Activated gamma-delta T cell (primary cell): Measurements from ENCODE around the gene HNMT.
"Not testable (repeated sequence)": the region's sequence is repeated elsewhere in the genome, so short reads cannot be mapped to it uniquely, and the experiment has no call there.

Experiments
- DNase-seq: peaks from one replicate; lab custom pipeline; 2025; lab: John Stamatoyannopoulos, UW

HNMT gene

GRCh38 chr2:137946227-137946626 is 18.0 kb upstream of the HNMT start:
- DNase-seq = no peak

DNA sequence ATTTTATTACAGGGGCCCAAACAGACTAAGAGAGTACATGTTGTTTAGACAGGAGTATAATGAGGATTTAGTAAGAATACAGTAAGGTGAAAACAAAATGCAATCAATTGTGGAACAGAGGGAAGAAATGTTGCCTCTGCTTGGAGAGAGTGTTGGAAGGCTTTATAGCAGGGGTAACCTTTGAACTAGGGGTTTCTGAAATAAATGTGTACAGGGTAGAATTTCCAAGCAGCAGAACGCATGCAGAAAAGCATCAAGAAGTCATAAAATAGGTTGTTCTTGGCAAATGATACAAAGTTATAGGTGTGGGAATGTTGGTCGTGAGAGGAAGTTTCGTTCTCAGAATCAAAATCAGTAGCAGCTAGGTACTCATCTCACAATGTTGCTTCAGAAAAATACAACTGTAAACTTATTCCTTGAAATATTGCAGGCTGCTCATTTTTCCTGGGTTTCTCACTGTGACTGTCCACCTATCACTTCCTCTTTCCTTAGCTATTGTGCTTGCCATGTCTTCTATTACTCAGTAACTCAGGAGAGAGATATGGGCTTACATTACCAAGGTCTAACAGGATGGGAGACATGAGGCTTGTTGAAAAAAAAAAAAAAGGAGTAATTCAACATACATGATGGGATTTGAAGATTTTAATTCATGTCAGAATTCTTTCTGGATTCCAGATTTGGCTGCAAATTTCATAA is 17.1 kb upstream of the HNMT start:
- no peak for DNase-seq

GRCh38 chr2:137947728-137948336 is 16.4 kb upstream of the HNMT start:
- no peak for DNase-seq

DNA sequence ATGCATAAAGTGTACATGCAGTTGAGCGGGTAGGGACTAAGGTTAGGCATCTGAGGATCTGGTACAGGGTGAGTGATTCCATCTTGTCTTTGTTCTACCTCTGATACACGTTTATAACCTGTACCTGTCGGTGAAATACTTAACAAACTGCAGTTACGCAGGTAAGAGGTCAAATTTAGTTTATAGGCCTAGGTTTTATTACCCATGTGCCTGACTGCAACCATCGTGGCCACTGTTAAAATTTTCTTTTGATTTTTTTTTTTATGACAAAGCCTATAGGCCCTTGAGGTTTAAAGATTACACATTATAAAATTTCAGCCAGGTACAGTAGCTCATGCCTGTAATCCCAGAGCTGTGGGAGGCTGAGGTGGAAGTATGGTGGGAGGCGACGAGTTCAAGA is 15.4 kb upstream of the HNMT start:
- DNase-seq = no peak

- DNase-seq = no peak
Measured at GRCh38 chr2:137950238-137950637, 14.0 kb upstream of the HNMT start.

DNA sequence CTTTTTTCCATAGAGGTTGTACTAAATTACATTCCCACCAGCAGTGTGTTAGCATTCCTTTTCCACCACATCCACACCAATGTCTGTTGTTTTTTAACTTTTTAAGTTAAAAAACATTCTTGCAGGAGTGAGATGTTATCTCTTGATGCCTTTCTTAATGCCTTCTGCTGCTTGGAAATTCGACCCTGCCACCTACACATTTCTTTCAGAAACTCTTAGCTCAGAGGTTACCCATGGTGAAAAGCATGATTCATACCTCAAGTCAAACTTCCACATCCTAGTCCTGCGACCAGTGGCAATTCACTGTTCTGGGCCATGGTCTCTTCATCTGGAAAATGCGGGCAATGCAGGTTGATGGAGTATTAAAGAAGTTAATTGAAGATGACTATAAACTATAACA is 12.7 kb upstream of the HNMT start:
- DNase-seq = no peak

GRCh38 chr2:137952586-137953129 is 11.6 kb upstream of the HNMT start:
- DNase-seq = no peak

GRCh38 chr2:137955536-137955935 is 8.7 kb upstream of the HNMT start:
- DNase-seq = no peak

DNA sequence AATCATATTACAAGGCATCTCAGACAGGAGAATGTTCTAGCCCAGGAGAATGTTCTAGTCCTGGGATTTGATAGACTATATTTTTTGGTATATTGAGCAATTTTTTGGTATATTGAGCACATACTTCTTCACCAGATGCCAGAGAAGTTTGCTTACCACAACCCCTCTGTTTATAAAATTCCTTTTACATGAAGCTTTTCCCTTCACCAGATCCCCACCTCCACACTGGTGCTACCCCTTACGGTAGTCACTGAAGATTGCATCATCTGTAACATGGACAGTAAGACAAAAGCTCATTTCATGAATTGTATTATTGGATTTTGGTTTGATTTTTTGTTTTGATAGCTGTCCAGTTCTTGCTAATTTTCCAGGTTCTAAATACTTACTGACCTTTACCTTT is 7.2 kb upstream of the HNMT start:
- DNase-seq = no peak

DNA sequence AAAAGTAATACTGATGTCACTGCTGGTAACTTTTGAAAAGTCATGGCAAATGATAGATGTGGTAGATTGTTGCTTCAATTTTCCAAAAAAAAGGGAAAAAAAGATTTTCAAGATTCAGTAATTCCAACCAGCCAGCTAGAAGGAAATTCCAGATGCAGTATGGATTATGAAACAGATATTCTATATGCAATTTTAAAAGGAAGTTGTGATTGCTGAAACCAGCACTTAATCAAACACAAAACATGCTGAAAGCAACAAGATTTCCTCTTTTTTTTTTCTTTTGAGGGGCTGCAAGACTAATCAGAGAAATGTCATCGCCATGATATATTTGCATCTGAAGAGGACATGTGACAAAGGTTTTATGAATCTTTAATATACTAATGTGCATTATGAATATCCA is 5.1 kb upstream of the HNMT start:
- DNase-seq = no peak

DNA sequence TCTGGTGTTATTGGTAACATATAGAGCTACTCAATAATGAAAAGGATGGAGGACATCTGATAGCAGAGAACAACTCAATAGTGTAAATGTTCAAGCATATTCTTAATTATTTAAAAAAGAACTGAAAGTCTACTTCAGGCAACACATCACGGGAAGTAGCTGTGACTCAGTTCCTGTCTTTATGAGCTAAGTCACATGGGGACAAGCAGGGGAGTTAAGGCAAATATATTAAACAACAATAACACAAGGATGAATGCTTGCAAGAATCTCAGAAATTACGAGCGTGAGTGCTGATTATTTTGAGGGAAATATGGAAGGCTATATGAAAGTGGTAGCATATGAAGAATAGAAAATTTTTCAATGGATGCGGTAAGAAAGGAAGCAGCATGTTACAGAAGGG is 4.0 kb upstream of the HNMT start:
- no peak for DNase-seq

DNA sequence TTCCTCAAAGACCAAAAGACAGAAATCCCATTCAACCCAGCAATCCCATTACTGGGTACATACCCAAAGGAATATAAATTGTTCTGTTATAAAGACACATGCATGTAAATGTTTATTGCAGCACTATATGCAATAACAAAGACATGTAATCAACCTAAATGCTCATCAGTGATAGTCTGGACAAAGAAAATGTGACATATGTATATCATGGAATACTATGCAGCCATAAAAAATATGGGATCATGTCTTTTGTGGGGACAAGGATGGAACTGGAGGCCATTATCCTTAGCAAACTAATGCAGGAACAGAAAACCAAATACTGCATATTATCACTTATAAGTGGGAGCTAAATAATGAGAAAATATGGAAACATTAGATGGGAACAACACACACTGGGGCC is 2.7 kb upstream of the HNMT start:
- DNase-seq = no peak

DNA sequence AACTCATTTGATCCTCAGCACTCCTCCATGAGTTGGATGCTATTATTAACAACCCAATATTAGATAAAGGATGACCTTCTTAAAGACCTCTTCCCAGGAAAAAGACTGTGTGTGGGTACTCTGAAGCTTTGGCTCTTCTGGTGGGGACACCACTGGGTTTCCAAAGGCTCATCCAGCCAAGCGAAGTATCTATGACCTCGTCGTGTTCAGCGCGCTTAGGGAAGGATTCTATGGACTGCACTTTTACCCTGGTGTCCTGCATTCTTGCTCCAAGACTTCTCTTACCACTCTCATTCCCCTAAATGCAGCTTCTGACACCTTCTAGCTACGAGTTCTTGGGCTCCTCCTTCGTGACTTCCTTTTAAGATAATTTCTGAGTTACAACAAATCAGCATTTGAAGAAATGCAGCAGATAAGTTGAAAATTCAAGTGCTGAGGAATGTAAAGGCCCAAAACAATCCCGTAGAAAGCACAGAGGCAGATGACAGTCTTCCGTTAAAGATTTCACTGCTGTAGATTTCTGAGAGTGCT is 673 bp upstream of the HNMT start:
- no peak for DNase-seq

DNA sequence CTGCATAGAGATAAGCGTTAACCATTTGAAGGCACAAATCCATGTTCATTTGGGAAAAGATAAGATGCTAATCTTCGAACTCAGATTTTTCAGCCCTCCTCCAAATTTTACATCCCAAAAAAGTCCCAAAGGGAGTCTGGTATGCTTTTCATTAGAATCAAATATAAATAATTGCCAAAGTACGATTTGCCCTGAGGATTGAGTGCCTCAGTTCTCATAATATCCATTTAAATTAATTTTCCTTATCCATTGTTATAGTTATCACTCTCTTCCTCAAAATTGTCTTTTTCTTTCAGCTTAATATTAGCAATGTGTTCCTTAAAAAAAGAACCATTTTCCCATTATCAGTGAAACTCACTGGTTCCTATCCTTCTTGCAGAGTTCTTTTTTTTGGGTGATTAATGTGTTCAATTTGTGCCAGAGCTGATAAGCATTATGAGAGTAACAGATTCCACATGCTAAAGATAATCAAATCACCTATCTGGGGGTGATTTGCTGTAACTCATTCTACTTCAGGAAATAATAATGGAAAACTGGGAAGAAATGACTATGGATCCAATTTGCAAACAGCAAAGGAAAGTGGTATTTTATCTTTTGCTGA is 686 bp downstream of the HNMT start:
- DNase-seq = no peak

GRCh38 chr2:137966043-137966442 is 1.8 kb downstream of the HNMT start:
- DNase-seq = no peak

DNA sequence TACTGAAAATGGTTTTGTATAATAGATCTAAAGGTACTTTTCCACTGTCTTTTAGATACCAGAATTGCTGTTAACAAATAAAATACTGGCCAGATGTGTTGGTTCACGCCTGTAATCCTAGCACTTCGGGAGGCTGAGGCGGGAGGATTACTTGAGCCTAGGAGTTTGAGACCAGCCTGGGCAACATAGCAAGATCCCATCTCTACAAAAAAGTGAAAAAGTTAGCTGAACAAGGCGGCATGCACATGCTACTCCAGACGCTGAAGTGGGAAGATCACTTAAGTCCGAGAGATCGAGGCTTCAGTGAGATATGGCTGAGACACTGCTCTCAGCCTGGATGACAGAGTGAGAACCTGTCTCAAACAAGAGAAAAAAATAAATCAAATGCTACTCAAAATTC is 2.8 kb downstream of the HNMT start:
- DNase-seq = no peak

DNA sequence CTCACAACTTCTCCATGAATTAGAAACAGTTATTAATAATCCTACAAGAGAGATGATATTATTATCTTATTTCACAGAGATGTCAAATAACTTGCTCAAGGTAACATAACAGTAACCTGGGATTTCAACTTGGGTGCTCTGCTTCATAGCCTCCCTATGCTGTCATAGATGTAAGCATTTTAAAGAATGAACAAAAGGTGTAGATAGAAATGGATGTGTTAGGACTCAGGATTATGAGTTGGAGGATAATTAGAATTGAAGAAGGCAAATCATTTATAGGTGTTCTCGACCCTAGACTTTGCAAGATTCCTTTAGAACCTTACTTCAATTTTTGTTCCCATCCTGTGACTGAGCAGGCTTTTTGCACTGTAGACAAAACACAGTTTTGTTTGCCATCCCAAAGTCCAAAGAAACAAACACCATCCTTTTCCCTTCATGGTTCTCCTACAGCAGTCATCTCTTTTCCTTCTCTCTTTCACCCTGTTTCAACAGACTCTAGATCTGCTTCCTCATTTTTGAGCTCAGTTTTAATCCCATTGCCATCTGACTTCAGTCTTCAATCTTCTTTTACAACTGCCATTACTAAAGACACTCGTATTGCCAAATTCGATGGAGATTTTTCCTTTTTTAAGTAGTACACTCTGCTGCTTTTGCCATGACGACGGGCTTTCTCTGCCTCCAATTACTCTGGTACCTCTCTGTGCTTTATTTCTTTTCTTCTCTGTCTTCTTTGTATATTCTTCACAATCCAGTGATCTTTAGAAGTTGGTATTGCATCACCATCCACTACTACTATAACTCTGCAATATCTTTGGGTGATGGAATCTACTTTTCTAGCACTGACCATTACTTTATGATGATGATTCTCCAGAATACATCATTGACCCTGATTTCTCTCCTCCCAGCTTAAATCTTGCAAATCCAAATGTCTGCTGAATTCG is 4.5 kb downstream of the HNMT start:
- DNase-seq = no peak

- DNase-seq = no peak
Measured at GRCh38 chr2:137969418-137969765, 5.1 kb downstream of the HNMT start.

GRCh38 chr2:137969876-137970275 is 5.6 kb downstream of the HNMT start:
- DNase-seq = no peak

- not testable (repeated sequence) for DNase-seq
Measured at GRCh38 chr2:137971259-137971658, 7.0 kb downstream of the HNMT start.

DNA sequence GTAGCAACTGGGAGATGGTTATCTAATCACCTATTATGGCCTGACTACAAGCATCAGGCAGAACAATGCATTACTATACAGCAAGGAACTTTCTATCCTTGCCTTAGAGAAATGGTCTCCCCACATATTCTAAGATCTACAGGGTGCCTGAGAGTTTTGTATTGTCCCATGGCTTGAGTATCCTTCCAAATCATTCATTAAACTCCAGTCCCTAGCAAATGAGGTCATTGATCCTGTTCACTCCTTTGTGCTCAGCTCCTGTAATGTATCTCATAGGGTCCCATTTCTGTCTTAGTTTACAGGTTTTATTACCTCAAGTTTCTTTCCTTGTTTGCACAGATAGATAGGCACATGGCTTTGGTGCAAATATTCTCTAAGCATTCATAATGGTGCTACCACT is 9.0 kb downstream of the HNMT start:
- DNase-seq = no peak
